ENCODE results near the gene DTNB. TPM values are rescaled to one million over a fixed set of nuclear protein-coding genes. Genes with fewer than 3 reads are reported as not detected.

Gene DTNB
- total and polyA plus RNA-seq, 2 donors (not counting 3 experiments of a cell fraction or from before 2014, with no cell fraction given), result 11.5 to 17.0 TPM

DNA sequence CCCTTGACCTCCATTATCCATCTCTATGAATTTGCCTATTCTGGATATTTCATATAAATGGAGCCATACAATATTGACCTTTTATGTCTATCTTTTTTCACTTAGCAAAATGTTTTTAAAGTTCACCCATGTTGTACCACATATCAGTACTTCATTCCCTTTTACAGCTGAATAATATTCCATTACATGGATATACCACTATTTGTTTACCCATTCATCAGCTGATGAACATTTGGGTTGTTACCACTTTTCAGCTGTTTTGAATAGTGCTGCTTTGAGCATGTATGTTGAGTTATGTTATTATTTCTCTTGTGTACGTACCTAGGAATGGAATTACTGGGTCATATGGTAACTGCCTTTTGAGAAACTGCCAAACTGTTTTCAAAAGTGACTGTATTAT lies 238.0 kb downstream of the DTNB start:
- Histone ChIP-seq H3K36me3 (ENCODE audit: control insufficient read depth in 2 of 2, extremely low read depth in 1 of 2, insufficient read depth in 2 of 2, low read length in 2 of 2) (no peaks in the 10 kb centered on the region), H3K4me3 (replicated peaks in 1 of 3; ENCODE audit: insufficient read depth in 1 of 3, low read depth in 1 of 3, low read length in 3 of 3) (no peak overlapping the region), H4K20me1 (replicated peaks; ENCODE audit: control insufficient read depth, extremely low read depth, insufficient read depth, low read length) (no peaks in the 10 kb centered on the region), H2AFZ (ENCODE audit: low read depth, low read length) (no peak overlapping the region), H3K79me2 (ENCODE audit: control insufficient read depth, insufficient read depth, low read length) (no peaks in the 10 kb centered on the region), H3K9me1 (replicated peaks; ENCODE audit: control insufficient read depth, extremely low read depth, insufficient read depth, low read length) (no peaks in the 10 kb centered on the region), H3K27me3 (ENCODE audit: control insufficient read depth in 2 of 2, insufficient read depth in 2 of 2, low read length in 2 of 2) (no peaks in the 10 kb centered on the region), H3K9me3 (replicated peaks; ENCODE audit: control insufficient read depth, insufficient read depth, low read length) (no peaks in the 10 kb centered on the region), H3K4me2 (ENCODE audit: insufficient read depth, low read length) (no peak overlapping the region), H3K27ac (ENCODE audit: insufficient read depth, low read depth, low read length) (no peak overlapping the region), H3K4me1 (ENCODE audit: control insufficient read depth, extremely low read depth, insufficient read depth, low read length) (no peaks in the 10 kb centered on the region), H3K9ac (replicated peaks; ENCODE audit: extremely low read depth, insufficient read depth, low read length) (no peak overlapping the region)
- no peak for DNase-seq (ENCODE audit: low read depth, low spot score)
- TF ChIP-seq JUN (IDR thresholded peaks at IDR 0.05; ENCODE audit: borderline replicate concordance, insufficient read depth, insufficient read length, low read depth), result no peak
- TF ChIP-seq, protein P1, sequence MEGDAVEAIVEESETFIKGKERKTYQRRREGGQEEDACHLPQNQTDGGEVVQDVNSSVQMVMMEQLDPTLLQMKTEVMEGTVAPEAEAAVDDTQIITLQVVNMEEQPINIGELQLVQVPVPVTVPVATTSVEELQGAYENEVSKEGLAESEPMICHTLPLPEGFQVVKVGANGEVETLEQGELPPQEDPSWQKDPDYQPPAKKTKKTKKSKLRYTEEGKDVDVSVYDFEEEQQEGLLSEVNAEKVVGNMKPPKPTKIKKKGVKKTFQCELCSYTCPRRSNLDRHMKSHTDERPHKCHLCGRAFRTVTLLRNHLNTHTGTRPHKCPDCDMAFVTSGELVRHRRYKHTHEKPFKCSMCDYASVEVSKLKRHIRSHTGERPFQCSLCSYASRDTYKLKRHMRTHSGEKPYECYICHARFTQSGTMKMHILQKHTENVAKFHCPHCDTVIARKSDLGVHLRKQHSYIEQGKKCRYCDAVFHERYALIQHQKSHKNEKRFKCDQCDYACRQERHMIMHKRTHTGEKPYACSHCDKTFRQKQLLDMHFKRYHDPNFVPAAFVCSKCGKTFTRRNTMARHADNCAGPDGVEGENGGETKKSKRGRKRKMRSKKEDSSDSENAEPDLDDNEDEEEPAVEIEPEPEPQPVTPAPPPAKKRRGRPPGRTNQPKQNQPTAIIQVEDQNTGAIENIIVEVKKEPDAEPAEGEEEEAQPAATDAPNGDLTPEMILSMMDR (IDR thresholded peaks at IDR 0.05; ENCODE audit: extremely low read depth in 1 of 2, insufficient read depth in 1 of 2, low read depth in 1 of 2, low read length in 2 of 2), result no peak
- no peak for TF ChIP-seq EZH2 (IDR thresholded peaks at IDR 0.05; ENCODE audit: borderline replicate concordance, low read depth, low read length, severe bottlenecking)
- TF ChIP-seq, protein P2, sequence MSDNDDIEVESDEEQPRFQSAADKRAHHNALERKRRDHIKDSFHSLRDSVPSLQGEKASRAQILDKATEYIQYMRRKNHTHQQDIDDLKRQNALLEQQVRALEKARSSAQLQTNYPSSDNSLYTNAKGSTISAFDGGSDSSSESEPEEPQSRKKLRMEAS (IDR thresholded peaks at IDR 0.05; ENCODE audit: insufficient read depth, insufficient read length), result no peak
- TF ChIP-seq FOS (IDR thresholded peaks at IDR 0.05; ENCODE audit: borderline replicate concordance, insufficient read depth, low read length), result no peak
- no peak for TF ChIP-seq POLR2A (IDR thresholded peaks at IDR 0.05; ENCODE audit: low read depth, low read length)
- TF ChIP-seq MYC (IDR thresholded peaks at IDR 0.05; ENCODE audit: low read depth, low read length), result no peak
- TF ChIP-seq POLR2AphosphoS5 (IDR thresholded peaks at IDR 0.05; ENCODE audit: insufficient read depth, low read depth, low read length), result no peak
- no peak for TF ChIP-seq GATA2 (IDR thresholded peaks at IDR 0.05; ENCODE audit: insufficient read depth, insufficient read length, low read depth, low read length)
- ChIA-PET POLR2A (no interaction called here), CTCF (no interaction called here)
- FAIRE-seq, result no peak
- no TSS peak for BruUV-seq (replicated peaks)
- dilution Hi-C loops (cut with MboI; ENCODE audit: extremely low pct_ligation_motif_present, low sequenced_read_pairs) (no loop called here), intact Hi-C loops (cut with micrococcal nuclease) (no loop called here)
